Memory B cell (primary cell): ENCODE data around the gene EXOSC1.
A peak's percentile ranks its signal among the peaks of the same experiment; 100 is the strongest.
"Not testable (repeated sequence)": the region's sequence is repeated elsewhere in the genome, so short reads cannot be mapped to it uniquely, and the experiment has no call there.

Source experiments
- ATAC-seq: fragments of 150-1000 bp; cut with Tn5 transposase; 2 replicates; pipeline ENCODE4 v1.10.0; 2021; ENCODE audit warnings: low read depth, mild to moderate bottlenecking, moderate library complexity
- DNase-seq, 2 donors: peaks; one replicate each; pipeline ENCODE4 v3.0.0; 2022; ENCODE audit warnings: low spot score in 2 of 2
- H3K27ac Mint-ChIP-seq: one replicate; pipeline ENCODE4 v1.8.0; 2022; ENCODE audit warnings: mild to moderate bottlenecking, moderate library complexity, mixed read lengths
- H3K27me3 Mint-ChIP-seq: one replicate; pipeline ENCODE4 v1.8.0; 2022; ENCODE audit warnings: mixed read lengths
- H3K36me3 Mint-ChIP-seq: one replicate; pipeline ENCODE4 v1.8.0; 2022; ENCODE audit warnings: mild to moderate bottlenecking, mixed read lengths
- H3K4me1 Mint-ChIP-seq: one replicate; pipeline ENCODE4 v1.8.0; 2022; ENCODE audit warnings: mixed read lengths
- H3K4me3 Mint-ChIP-seq: one replicate; pipeline ENCODE4 v1.8.0; 2022; ENCODE audit warnings: mild to moderate bottlenecking, moderate library complexity, mixed read lengths
- H3K9me3 Mint-ChIP-seq: one replicate; pipeline ENCODE4 v1.8.0; 2022; ENCODE audit warnings: mixed read lengths

EXOSC1 gene

GRCh38 chr10:97408496-97408992 is 37.3 kb downstream of the EXOSC1 start:
- DNase-seq (no peak), ATAC-seq (no peak)
- no peak overlapping the region for H3K4me3 Mint-ChIP-seq
- H3K4me1 Mint-ChIP-seq = peaks cover 10% of the 10 kb centered on the region
- no peaks in the 10 kb centered on the region for H3K36me3 Mint-ChIP-seq
- no peaks in the 10 kb centered on the region for H3K9me3 Mint-ChIP-seq
- no peak overlapping the region for H3K27ac Mint-ChIP-seq
- no peaks in the 10 kb centered on the region for H3K27me3 Mint-ChIP-seq

- Mint-ChIP-seq H3K9me3 (no peaks in the 10 kb centered on the region), H3K4me3 (no peak overlapping the region), H3K36me3 (no peaks in the 10 kb centered on the region), H3K27me3 (no peaks in the 10 kb centered on the region), H3K27ac (no peak overlapping the region), H3K4me1 (peaks cover 7% of the 10 kb centered on the region)
- ATAC-seq (no peak), DNase-seq (no peak)
Measured at GRCh38 chr10:97407952-97408248, 37.9 kb downstream of the EXOSC1 start.

- Mint-ChIP-seq H3K36me3 (no peaks in the 10 kb centered on the region), H3K4me3 (peak overlapping the region; percentile 66), H3K4me1 (peaks cover 7% of the 10 kb centered on the region), H3K27ac (no peak overlapping the region), H3K9me3 (no peaks in the 10 kb centered on the region), H3K27me3 (no peaks in the 10 kb centered on the region)
- ATAC-seq (peak; percentile 98), DNase-seq (peak; percentile 52 to 66)
Measured at GRCh38 chr10:97407211-97407951, 38.4 kb downstream of the EXOSC1 start.

GRCh38 chr10:97406483-97406882 is 39.3 kb downstream of the EXOSC1 start:
- not testable (repeated sequence) for H3K4me1 Mint-ChIP-seq, H3K9me3 Mint-ChIP-seq, DNase-seq, H3K27me3 Mint-ChIP-seq, H3K27ac Mint-ChIP-seq, H3K36me3 Mint-ChIP-seq, H3K4me3 Mint-ChIP-seq, ATAC-seq

- Mint-ChIP-seq H3K4me1 (peaks cover 7% of the 10 kb centered on the region), H3K36me3 (no peaks in the 10 kb centered on the region), H3K4me3 (no peak overlapping the region), H3K27me3 (no peaks in the 10 kb centered on the region), H3K9me3 (no peaks in the 10 kb centered on the region), H3K27ac (no peak overlapping the region)
- no peak for DNase-seq
- ATAC-seq = no peak
Measured at GRCh38 chr10:97406064-97406463, 39.7 kb downstream of the EXOSC1 start.

- DNase-seq (no peak), ATAC-seq (no peak)
- Mint-ChIP-seq H3K9me3 (no peaks in the 10 kb centered on the region), H3K27me3 (no peaks in the 10 kb centered on the region), H3K4me1 (peaks cover 11% of the 10 kb centered on the region), H3K36me3 (no peaks in the 10 kb centered on the region), H3K4me3 (no peak overlapping the region), H3K27ac (peak overlapping the region; percentile 24)
Measured at GRCh38 chr10:97404044-97404443, 41.8 kb downstream of the EXOSC1 start.

- peak overlapping the region; percentile 95 for H3K27ac Mint-ChIP-seq
- H3K27me3 Mint-ChIP-seq = no peaks in the 10 kb centered on the region
- H3K4me3 Mint-ChIP-seq = peak overlapping the region; percentile 91
- DNase-seq (no peak), ATAC-seq (no peak)
- H3K4me1 Mint-ChIP-seq = peaks cover 5% of the 10 kb centered on the region
- peaks cover 2% of the 10 kb centered on the region for H3K36me3 Mint-ChIP-seq
- H3K9me3 Mint-ChIP-seq = no peaks in the 10 kb centered on the region
Measured at GRCh38 chr10:97401455-97401919, 44.3 kb downstream of the EXOSC1 start.

- DNase-seq = peak; percentile 77 to 87
- Mint-ChIP-seq H3K36me3 (peaks cover 6% of the 10 kb centered on the region), H3K4me1 (peaks cover 5% of the 10 kb centered on the region), H3K27ac (peak within 1 kb of the TSS; percentile 95), H3K9me3 (no peaks in the 10 kb centered on the region), H3K4me3 (peak within 1 kb of the TSS; percentile 91), H3K27me3 (no peaks in the 10 kb centered on the region)
- peak; percentile 93 for ATAC-seq
Measured at GRCh38 chr10:97400665-97401454, 44.9 kb downstream of the EXOSC1 start, which contains the start of gene RRP12. Gene RRP12 (minus strand): TSS chr10:97401340. CDS start chr10:97401231, 109 bp downstream.

GRCh38 chr10:97399843-97400545 is 45.8 kb downstream of the EXOSC1 start:
- peaks cover 5% of the 10 kb centered on the region for H3K4me1 Mint-ChIP-seq
- peak; percentile 23 for ATAC-seq
- peak; percentile 33 to 69 for DNase-seq
- H3K27ac Mint-ChIP-seq = peak overlapping the region; percentile 95
- no peaks in the 10 kb centered on the region for H3K9me3 Mint-ChIP-seq
- H3K4me3 Mint-ChIP-seq = peak overlapping the region; percentile 91
- no peaks in the 10 kb centered on the region for H3K27me3 Mint-ChIP-seq
- H3K36me3 Mint-ChIP-seq = peaks cover 6% of the 10 kb centered on the region

GRCh38 chr10:97396056-97396455 is 49.8 kb downstream of the EXOSC1 start:
- DNase-seq (no peak), ATAC-seq (no peak)
- H3K4me3 Mint-ChIP-seq = no peak overlapping the region
- H3K36me3 Mint-ChIP-seq = peaks cover 16% of the 10 kb centered on the region
- no peaks in the 10 kb centered on the region for H3K9me3 Mint-ChIP-seq
- peaks cover 5% of the 10 kb centered on the region for H3K4me1 Mint-ChIP-seq
- no peak overlapping the region for H3K27ac Mint-ChIP-seq
- H3K27me3 Mint-ChIP-seq = no peaks in the 10 kb centered on the region

- Mint-ChIP-seq H3K27ac (no peak overlapping the region), H3K9me3 (no peaks in the 10 kb centered on the region), H3K27me3 (no peaks in the 10 kb centered on the region), H3K36me3 (peaks cover 26% of the 10 kb centered on the region), H3K4me3 (no peak overlapping the region), H3K4me1 (no peaks in the 10 kb centered on the region)
- DNase-seq (no peak), ATAC-seq (no peak)
Measured at GRCh38 chr10:97393034-97393573, 52.7 kb downstream of the EXOSC1 start.

- DNase-seq = no peak
- no peaks in the 10 kb centered on the region for H3K27me3 Mint-ChIP-seq
Measured at GRCh38 chr10:97390091-97390490, 55.7 kb downstream of the EXOSC1 start.

GRCh38 chr10:97388152-97388551 is 57.7 kb downstream of the EXOSC1 start:
- Mint-ChIP-seq H3K36me3 (peaks cover 21% of the 10 kb centered on the region), H3K27me3 (no peaks in the 10 kb centered on the region), H3K9me3 (no peaks in the 10 kb centered on the region), H3K27ac (peak overlapping the region; percentile 47), H3K4me3 (no peak overlapping the region), H3K4me1 (no peaks in the 10 kb centered on the region)
- DNase-seq (no peak), ATAC-seq (peak; percentile 13)

More at GRCh38 chr10:97390091-97390490, 55.7 kb downstream of the EXOSC1 start:
- Mint-ChIP-seq H3K27ac (peak overlapping the region; percentile 35), H3K9me3 (no peaks in the 10 kb centered on the region), H3K36me3 (peaks cover 26% of the 10 kb centered on the region), H3K4me3 (no peak overlapping the region), H3K4me1 (no peaks in the 10 kb centered on the region)
- no peak for ATAC-seq
